Psoas muscle (tissue), 8 donors: ENCODE data around the gene MAPK6. TPM values are rescaled to one million over a fixed set of nuclear protein-coding genes. Genes with fewer than 3 reads are reported as not detected.

ENCODE experiments used
- ATAC-seq, 4 donors: fragments of 200-7000 bp; cut with Tn5 transposase; one replicate each; pipeline ENCODE4 v1.9.1; 2020; ENCODE audit warnings: moderate library complexity in 3 of 4, mild to moderate bottlenecking in 2 of 4
- DNase-seq, 2 donors: peaks; one replicate each; pipeline ENCODE4 v3.0.0-alpha.2; 2020
- H3K27ac ChIP-seq: fragments of 200-600 bp; one replicate; pipeline ENCODE4 v1.8.0; 2022
- H3K27me3 ChIP-seq, 3 donors: fragments of 200-600 bp in 1 of 3; one replicate each; pipeline versions ENCODE4 v1.6.1 to v1.8.0; 2013 to 2022; ENCODE audit warnings: low read length in 2 of 3, mild to moderate bottlenecking in 2 of 3, moderate library complexity in 1 of 3; ENCODE audit not compliant: insufficient read depth in 3 of 3
- H3K36me3 ChIP-seq, 2 donors: fragments of 200-600 bp in 1 of 2; one replicate each; pipeline versions ENCODE4 v1.6.1 to v1.8.0; 2013 to 2022; ENCODE audit warnings: low read depth in 1 of 2, mild to moderate bottlenecking in 1 of 2, moderate library complexity in 1 of 2; ENCODE audit not compliant: insufficient read depth in 1 of 2
- H3K4me1 ChIP-seq: fragments of 200-600 bp; one replicate; pipeline ENCODE4 v1.8.0; 2022
- H3K4me3 ChIP-seq: fragments of 200-600 bp; one replicate; pipeline ENCODE4 v1.8.0; 2022; ENCODE audit warnings: mild to moderate bottlenecking
- H3K9me3 ChIP-seq: fragments of 200-600 bp; one replicate; pipeline ENCODE4 v1.8.0; 2022
- WGBS, 3 donors: extraction: QIAGEN DNeasy Blood & Tissue Kit; methylation state at CpG; one replicate each; pipeline versions ENCODE4 v1.1.6 to v1.1.7; 2013; 5-methylcytosine and 5-hydroxymethylcytosine counted together
- intact Hi-C, 2 donors: fragments of 100-400 bp; cut with DNase I; formaldehyde crosslinking; loops; one replicate each; pipeline versions ENCODE4 v1.11.0 to v1.14.2; 2022
- polyA plus RNA-seq, 3 donors: library from polyadenylated mRNA; stranded (reverse); fragments of 200-250 nt; gene quantifications; one replicate each; pipeline ENCODE4 v1.2.3, GENCODE V29; 2013
- total RNA-seq, 4 donors: library from RNA; stranded (reverse); fragmentation: NEBNext Ultra II Directional in 2 of 4; extraction: Animal tissue kit (Norgen Biotek cat#: 25700) in 2 of 4; gene quantifications; one replicate each; pipeline versions ENCODE4 v1.2.1 to v1.2.4, GENCODE V29; 2021 to 2023
- TF ChIP-seq, protein P1 (sequence below): fragments of 200-600 bp; IDR thresholded peaks from one replicate; pipeline ENCODE4 v1.8.0; 2022; ENCODE audit warnings: antibody characterized with exemption
- donor health status: healthy with polysubstance abuse.
- donor health status: DM: no; HTN: no; CAD: no; lungs with moderate emphysema.
- donor health status: Bipolar disorder and iron deficiency.
- donor health status: healthy.
- donor health status: DM: yes; HTN: yes; CAD: no.
- donor health status: DM: no; HTN: no; CAD: no.
- donor health status: DM: no; HTN: no; CAD: no.
- donor health status: DM: yes; HTN: yes; CAD: no.

MAPK6 gene
- total and polyA plus RNA-seq, 7 donors = 21.1 to 62.7 (median 48.5) TPM

DNA sequence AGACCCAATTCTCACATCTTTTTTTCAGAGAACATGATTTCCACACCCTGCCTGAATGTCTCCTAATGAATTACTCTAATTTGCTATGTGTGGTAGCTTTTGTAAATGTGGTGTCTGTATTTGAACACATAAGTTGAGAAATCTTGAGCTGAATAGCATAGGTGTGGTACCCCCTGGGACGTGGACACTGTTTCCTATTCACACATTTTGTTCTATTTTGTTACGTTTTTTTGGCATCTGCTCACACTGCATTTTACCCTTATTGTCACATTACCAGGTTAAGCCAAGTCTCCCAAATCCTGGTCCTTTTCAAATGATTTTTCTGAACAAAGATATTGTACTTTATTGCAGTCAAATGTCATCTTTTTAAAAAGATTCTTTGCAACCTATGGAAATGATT is 6.8 kb upstream of the MAPK6 start:
- 43 to 64% (median 53%) methylated on average over 2 of the region's 2 CpGs for WGBS, 3 donors
- DNase-seq (no peak), ATAC-seq (no peak)
- Histone ChIP-seq H3K9me3 (no peaks in the 10 kb centered on the region), H3K36me3 (no peaks in the 10 kb centered on the region), H3K27ac (no peak overlapping the region), H3K4me1 (peaks cover 13% of the 10 kb centered on the region), H3K27me3 (no peaks in the 10 kb centered on the region), H3K4me3 (no peak overlapping the region)
- intact Hi-C loops = no loop called here
- TF ChIP-seq, protein P1, sequence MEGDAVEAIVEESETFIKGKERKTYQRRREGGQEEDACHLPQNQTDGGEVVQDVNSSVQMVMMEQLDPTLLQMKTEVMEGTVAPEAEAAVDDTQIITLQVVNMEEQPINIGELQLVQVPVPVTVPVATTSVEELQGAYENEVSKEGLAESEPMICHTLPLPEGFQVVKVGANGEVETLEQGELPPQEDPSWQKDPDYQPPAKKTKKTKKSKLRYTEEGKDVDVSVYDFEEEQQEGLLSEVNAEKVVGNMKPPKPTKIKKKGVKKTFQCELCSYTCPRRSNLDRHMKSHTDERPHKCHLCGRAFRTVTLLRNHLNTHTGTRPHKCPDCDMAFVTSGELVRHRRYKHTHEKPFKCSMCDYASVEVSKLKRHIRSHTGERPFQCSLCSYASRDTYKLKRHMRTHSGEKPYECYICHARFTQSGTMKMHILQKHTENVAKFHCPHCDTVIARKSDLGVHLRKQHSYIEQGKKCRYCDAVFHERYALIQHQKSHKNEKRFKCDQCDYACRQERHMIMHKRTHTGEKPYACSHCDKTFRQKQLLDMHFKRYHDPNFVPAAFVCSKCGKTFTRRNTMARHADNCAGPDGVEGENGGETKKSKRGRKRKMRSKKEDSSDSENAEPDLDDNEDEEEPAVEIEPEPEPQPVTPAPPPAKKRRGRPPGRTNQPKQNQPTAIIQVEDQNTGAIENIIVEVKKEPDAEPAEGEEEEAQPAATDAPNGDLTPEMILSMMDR = no peak

- Histone ChIP-seq H3K27ac (no peak overlapping the region), H3K4me3 (no peak overlapping the region), H3K9me3 (no peaks in the 10 kb centered on the region), H3K36me3 (no peaks in the 10 kb centered on the region), H3K27me3 (no peaks in the 10 kb centered on the region), H3K4me1 (peaks cover 13% of the 10 kb centered on the region)
- 80 to 88% (median 84%) methylated on average over 3 of the region's 3 CpGs for WGBS, 3 donors
- TF ChIP-seq, protein P1 = no peak
- intact Hi-C loops = no loop called here
- no peak for DNase-seq
- ATAC-seq = no peak
Measured at GRCh38 chr15:52013151-52013791, 5.7 kb upstream of the MAPK6 start.

- ATAC-seq = no peak
- H3K36me3 ChIP-seq = no peaks in the 10 kb centered on the region
- TF ChIP-seq, protein P1 = no peak
- H3K27me3 ChIP-seq = no peaks in the 10 kb centered on the region
- peaks cover 13% of the 10 kb centered on the region for H3K4me1 ChIP-seq
- H3K4me3 ChIP-seq = no peak overlapping the region
- no peak overlapping the region for H3K27ac ChIP-seq
- no peak for DNase-seq
- no peaks in the 10 kb centered on the region for H3K9me3 ChIP-seq
- intact Hi-C loops = loop anchor here (5.0 kb wide), 2 partner anchors 32 to 553 kb away; partner anchors contain the start of gene ARPP19 (in 1 of the 2)
- WGBS, 3 donors = 95 to 100% (median 96%) methylated on average over 1 of the region's 1 CpG
Measured at GRCh38 chr15:52014616-52015015, 4.4 kb upstream of the MAPK6 start.

DNA sequence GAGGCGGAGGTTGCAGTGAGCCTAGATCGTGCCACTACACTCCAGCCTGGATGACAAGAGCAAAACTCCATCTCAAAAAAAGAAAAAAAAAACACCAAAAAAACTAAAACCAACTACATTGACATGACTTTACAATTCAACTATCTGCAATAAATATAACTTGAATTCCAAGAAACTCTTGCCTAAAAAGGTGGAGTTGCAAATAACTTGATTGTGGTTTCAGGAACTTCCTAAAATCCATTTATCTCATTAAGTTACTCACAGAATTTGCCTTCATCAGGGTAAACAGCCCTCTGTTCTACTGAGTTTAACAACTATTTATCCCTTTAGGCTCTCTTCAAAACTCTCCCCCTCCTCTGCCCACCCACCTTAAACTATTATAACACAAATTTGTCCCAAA is 2.7 kb upstream of the MAPK6 start:
- H3K9me3 ChIP-seq = no peaks in the 10 kb centered on the region
- TF ChIP-seq, protein P1 = no peak
- no peak overlapping the region for H3K27ac ChIP-seq
- no peaks in the 10 kb centered on the region for H3K36me3 ChIP-seq
- H3K27me3 ChIP-seq = no peaks in the 10 kb centered on the region
- WGBS, 3 donors = 94 to 97% (median 95%) methylated on average over 2 of the region's 2 CpGs
- no peak for ATAC-seq
- peaks cover 14% of the 10 kb centered on the region for H3K4me1 ChIP-seq
- intact Hi-C loops = loop anchor here (5.0 kb wide), 2 partner anchors 34 to 551 kb away; partner anchors contain the start of gene ARPP19 (in 1 of the 2)
- no peak overlapping the region for H3K4me3 ChIP-seq
- no peak for DNase-seq

DNA sequence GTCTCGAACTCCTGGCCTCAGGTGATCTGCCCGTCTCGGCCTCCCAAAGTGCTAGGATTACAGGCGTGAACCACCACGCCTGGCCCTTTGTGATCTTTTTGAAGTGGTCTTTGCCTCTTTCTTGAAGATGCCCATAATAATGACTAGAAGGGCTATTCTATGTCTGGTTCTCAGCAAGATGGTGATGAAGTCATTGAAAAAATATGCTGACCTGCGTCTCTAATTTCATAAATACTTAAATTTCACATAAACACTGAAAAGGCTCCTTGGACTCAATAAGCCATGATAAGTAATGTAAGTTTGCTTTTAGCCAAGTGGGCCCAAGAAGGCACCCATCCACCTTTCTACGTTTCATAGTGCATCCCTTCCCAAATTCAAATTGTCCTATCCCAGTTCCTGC is 775 bp upstream of the MAPK6 start:
- TF ChIP-seq, protein P1 = no peak
- H3K9me3 ChIP-seq = no peaks in the 10 kb centered on the region

More for the DNA sequence above, 775 bp upstream of the MAPK6 start:
- Histone ChIP-seq H3K27ac (peak overlapping the region; percentile 83), H3K36me3 (no peaks in the 10 kb centered on the region), H3K27me3 (no peaks in the 10 kb centered on the region), H3K4me1 (peaks cover 28% of the 10 kb centered on the region), H3K4me3 (peak overlapping the region; percentile 65)
- DNase-seq (no peak), ATAC-seq (no peak)
- 92 to 95% (median 93%) methylated on average over 7 of the region's 7 CpGs for WGBS, 3 donors
- intact Hi-C loops = loop anchor here (5.0 kb wide), 2 partner anchors 36 to 549 kb away; partner anchors contain the start of gene ARPP19 (in 1 of the 2)
